Ovary (tissue), 3 donors: ENCODE data around the gene ALDOA.

ENCODE experiments used
- POLR2A ChIP-seq: fragments of 450-650 bp; IDR thresholded peaks from one replicate; pipeline ENCODE4 v1.6.1; 2017; ENCODE audit warnings: antibody characterized with exemption, mild to moderate bottlenecking, moderate library complexity
- TF ChIP-seq, protein P1 (sequence below), 3 donors: fragments of 450-650 bp in 2 of 3; fragments of 200-600 bp in 1 of 3; IDR thresholded peaks; one replicate each; pipeline versions ENCODE4 v1.5.1 to v1.8.0; 2016 to 2022; ENCODE audit warnings: antibody characterized with exemption in 3 of 3, mild to moderate bottlenecking in 1 of 3
- donor health status: DM: no; HTN: no; CAD: no.

DNA sequence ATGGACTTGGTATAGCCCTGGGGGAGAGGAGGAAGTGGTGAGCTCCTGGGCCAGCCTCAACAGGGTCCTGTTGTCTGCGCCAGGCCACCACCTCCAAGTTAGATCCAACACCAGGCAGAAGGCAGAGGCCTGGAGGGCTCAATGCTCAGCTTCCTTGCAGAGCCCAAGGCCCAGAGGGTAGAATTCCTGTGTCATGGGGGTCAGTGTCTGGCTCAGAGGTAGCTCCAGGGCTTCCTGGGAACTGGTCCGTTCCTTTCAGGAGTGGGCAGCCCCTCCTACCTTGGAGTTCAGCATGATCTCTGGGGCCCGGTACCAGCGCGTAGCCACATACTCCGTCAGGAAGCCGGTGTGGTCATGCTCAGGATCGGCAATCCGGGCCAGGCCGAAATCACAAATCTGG, 52.2 kb downstream of the ALDOA start:
- TF ChIP-seq, protein P1, sequence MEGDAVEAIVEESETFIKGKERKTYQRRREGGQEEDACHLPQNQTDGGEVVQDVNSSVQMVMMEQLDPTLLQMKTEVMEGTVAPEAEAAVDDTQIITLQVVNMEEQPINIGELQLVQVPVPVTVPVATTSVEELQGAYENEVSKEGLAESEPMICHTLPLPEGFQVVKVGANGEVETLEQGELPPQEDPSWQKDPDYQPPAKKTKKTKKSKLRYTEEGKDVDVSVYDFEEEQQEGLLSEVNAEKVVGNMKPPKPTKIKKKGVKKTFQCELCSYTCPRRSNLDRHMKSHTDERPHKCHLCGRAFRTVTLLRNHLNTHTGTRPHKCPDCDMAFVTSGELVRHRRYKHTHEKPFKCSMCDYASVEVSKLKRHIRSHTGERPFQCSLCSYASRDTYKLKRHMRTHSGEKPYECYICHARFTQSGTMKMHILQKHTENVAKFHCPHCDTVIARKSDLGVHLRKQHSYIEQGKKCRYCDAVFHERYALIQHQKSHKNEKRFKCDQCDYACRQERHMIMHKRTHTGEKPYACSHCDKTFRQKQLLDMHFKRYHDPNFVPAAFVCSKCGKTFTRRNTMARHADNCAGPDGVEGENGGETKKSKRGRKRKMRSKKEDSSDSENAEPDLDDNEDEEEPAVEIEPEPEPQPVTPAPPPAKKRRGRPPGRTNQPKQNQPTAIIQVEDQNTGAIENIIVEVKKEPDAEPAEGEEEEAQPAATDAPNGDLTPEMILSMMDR (IDR thresholded peaks at IDR 0.05), result no peak
- no peak for TF ChIP-seq POLR2A
